ENCODE results near the gene ALKBH8.

DNA sequence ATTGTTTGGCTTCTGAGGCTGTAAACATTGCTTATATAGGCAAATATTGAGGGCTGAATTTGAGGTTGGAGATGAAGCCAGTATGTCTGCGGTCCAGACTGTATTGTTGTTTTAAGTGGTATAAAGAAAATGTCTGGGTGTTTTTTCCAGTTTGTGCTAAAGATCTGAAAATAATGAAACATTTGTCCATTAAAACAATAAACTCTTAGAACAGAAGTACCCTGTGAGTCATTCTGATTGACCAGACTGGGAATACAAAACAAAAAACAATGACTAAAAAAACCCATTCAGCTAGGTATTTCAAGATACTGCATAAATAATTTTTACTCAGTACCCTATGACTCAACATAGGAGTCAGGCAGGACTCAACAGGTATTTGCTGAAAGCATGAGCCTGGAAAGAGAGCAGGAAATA, 20.4 kb downstream of the ALKBH8 start:
- no peak for TF ChIP-seq POLR2A (IDR thresholded peaks at IDR 0.05)
- TF ChIP-seq, protein P1, sequence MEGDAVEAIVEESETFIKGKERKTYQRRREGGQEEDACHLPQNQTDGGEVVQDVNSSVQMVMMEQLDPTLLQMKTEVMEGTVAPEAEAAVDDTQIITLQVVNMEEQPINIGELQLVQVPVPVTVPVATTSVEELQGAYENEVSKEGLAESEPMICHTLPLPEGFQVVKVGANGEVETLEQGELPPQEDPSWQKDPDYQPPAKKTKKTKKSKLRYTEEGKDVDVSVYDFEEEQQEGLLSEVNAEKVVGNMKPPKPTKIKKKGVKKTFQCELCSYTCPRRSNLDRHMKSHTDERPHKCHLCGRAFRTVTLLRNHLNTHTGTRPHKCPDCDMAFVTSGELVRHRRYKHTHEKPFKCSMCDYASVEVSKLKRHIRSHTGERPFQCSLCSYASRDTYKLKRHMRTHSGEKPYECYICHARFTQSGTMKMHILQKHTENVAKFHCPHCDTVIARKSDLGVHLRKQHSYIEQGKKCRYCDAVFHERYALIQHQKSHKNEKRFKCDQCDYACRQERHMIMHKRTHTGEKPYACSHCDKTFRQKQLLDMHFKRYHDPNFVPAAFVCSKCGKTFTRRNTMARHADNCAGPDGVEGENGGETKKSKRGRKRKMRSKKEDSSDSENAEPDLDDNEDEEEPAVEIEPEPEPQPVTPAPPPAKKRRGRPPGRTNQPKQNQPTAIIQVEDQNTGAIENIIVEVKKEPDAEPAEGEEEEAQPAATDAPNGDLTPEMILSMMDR (IDR thresholded peaks at IDR 0.05): no peak

All from Peyer's patch (tissue), 4 donors.